GM21526 (cell line): ENCODE results near the gene CHMP4B.

Experiments used
- ATAC-seq: cut with Tn5 transposase; IDR thresholded peaks from one replicate; pipeline ENCODE4 v1.9.1; 2021; ENCODE audit warnings: moderate library complexity; ENCODE audit not compliant: unreplicated experiment, low FRiP score

The CHMP4B gene, protein sequence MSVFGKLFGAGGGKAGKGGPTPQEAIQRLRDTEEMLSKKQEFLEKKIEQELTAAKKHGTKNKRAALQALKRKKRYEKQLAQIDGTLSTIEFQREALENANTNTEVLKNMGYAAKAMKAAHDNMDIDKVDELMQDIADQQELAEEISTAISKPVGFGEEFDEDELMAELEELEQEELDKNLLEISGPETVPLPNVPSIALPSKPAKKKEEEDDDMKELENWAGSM

DNA sequence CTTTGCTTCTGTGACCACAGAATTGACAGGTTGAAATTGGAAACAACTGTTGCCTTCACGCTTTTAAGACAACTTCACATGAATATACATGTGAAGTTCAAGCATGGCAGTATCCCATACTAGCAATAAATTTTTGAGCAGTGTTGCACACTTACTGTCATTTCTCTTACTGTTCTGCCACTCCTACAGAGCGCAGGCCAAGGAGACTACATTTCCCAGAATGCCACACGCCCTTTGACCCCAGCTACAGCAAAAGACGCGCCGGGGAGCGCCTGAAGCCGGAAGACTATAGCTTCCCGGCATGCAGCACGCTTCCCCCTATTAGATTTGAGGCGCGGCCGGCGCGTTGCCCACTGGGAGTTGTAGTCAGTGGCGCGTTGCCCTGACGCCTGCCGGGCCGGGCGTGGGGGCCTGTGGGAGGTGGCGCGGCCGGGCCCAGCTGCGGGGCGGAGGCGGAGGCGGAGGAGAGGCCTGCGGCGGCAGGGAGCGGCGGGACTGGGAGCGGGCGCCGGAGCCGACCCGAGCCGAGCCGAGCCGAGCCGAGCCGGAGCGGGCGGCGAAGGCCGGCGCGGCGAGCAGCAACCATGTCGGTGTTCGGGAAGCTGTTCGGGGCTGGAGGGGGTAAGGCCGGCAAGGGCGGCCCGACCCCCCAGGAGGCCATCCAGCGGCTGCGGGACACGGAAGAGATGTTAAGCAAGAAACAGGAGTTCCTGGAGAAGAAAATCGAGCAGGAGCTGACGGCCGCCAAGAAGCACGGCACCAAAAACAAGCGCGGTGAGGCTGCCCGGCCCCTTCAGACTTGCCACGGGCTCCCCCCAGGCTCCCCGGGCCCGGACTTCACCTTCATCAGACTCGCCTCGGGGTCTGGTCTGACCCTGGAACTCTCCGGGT, at the start of gene CHMP4B:
TSS of gene CHMP4B (plus strand) at position 464 of the 891 bp plus-strand sequence. CDS start at position 585, 121 bp downstream.
- peak; percentile 91 for ATAC-seq

DNA sequence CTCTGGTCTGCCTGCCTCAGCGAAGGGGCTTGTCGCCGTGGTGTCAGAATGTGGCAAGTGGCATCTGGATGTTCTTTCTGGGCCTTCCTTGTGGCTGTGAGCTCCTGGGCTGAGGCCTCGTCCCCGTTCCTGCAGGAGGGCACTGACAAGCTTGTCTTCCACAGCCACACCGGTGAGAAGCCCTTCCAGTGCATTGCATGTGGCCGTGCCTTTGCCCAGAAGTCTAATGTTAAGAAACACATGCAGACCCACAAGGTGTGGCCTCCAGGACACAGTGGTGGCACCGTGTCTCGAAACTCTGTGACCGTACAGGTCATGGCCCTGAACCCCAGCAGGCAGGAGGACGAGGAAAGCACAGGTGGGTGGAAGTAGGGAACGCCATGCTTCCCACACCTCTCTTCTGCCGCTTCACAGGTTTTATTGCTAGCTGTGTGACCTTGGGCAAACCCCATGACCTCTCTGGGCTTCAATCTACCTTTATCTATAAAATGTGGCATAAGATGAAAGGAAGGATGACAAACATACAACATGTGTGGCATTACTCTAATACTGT, 49.4 kb upstream of the CHMP4B start:
- ATAC-seq: no peak

GRCh38 chr20:33765099-33765498, 46.0 kb upstream of the CHMP4B start:
- ATAC-seq: no peak

GRCh38 chr20:33765592-33765991, 45.6 kb upstream of the CHMP4B start:
- ATAC-seq: no peak

GRCh38 chr20:33766686-33767085, 44.5 kb upstream of the CHMP4B start:
- no peak for ATAC-seq

- no peak for ATAC-seq
These were observed 43.4 kb upstream of the CHMP4B start for GRCh38 chr20:33767777-33768138.

DNA sequence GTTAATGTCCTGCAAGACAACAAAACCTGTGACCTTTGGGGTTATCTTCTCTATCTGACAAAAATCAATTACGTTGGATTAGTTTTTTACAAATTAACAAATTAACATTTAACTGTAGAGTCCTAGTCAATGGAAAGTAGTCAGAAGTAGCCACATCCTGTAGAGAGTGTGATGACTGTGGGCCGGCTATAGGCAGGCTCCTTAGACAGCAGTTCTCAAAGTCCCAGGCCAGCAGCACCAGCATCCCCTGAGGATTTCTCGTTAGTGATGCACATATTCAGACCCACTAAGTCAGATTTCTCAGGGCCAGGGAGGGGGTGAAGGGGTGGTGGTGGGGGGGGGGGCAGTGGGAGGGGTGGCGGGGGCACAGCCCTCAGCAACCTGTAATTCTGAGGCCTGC, 42.1 kb upstream of the CHMP4B start:
- no peak for ATAC-seq

DNA sequence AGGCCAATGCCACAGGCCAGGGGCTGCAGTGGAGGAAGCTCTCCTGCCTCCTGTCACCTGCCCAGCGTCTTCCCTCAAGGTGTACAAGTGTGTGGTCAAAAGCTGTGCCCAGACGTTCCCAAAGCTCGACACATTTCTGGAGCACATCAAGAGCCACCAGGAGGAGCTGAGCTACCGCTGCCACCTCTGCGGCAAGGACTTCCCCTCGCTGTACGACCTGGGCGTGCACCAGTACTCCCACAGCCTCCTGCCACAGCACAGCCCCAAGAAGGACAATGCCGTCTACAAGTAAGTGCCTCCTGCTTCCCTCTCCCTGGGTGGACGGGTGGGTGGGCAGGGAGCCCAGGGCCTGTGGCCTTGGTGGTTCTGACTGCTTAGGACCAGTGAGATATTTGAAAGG, 41.1 kb upstream of the CHMP4B start:
- ATAC-seq: no peak

DNA sequence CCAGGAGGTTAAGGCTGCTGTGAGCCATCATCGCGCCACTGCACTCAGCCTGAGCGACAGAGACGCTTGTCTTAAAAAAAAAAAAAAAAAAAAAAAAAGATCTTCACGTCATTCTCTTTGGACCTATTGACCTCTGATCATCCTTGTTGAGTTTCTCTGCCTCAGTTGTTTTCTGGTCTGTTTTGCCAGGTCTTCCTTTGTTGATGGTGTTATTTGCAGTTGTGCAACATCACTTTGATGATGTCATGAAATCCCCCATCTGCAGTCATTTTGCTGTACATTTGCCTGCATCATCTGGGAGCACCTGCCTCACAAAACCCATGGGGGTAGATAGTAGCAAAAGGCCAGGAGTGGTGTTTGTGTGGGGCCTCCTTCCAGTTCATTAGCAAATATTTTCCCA, 39.2 kb upstream of the CHMP4B start:
- ATAC-seq: no peak

DNA sequence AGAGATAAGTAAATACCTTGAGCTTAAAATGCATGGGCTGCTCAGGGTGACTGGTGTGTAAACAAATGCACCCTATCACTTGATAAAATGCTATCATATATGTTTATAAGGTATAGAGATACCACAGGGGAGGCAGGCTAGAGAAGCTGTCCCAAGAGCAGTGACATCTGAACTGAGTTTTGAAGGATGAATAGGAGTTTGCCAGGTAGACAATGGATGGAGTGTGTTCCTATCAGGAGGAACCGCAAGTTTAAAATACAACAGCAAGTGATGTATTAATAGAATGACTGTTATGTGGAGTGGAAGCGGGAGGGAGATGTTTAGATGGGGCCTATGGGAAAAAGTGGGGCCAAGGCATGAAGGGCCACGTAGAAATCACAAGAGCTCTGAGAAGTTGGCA, 38.7 kb upstream of the CHMP4B start:
- no peak for ATAC-seq

DNA sequence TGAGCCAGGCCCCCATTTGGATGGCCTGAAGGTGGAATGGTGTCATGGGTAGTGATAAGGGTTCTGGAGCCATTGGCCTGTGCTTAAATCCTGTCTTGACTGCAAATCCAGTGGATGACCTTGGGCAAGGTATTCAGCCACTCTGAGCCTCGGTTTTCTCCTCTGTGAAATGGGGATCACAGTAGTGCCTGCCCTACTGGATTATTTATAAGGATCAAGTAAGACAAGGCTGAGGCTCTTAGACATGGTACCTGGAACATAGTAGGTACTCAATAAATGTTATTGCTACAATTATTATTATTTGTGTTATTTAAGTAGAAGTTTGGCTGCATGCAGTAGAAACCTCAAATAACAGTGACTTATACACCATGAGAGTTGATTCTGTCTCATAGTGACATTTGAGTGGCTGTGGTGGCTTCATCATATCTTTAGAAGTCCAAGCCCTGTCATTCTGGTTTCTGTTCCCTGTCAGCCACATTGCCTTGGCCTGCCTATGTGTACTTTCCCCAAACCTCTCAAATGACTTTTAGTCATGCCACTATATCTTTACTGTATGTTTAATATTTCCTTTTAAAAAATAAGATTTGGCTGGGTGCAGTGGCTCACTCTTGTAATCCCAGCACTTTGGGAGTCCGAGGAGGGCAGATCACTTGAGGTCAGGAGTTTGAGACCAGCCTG, 37.6 kb upstream of the CHMP4B start:
- ATAC-seq: no peak

DNA sequence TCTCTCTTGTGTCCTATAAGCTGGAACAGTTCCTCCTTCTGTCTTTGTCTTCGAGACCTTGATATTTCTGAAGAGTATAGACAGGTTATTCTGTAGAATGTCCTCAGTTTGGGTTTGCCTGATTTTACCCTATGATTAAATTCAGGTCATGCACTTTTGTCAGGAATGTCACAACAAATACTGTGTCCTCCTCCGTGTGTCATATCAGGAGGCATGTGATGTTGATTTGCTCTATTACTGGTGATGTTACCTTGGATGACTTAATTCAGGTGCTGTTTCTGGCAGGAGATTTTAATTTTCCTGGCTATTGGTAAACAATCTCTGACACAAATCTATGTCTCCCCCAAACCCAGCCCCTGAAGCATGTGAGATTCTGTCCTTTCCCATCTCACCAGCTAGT, 33.3 kb upstream of the CHMP4B start:
- no peak for ATAC-seq

GRCh38 chr20:33781133-33781532, 30.0 kb upstream of the CHMP4B start:
- no peak for ATAC-seq

GRCh38 chr20:33781945-33782344, 29.2 kb upstream of the CHMP4B start:
- no peak for ATAC-seq

GRCh38 chr20:33783256-33783655, 27.9 kb upstream of the CHMP4B start:
- no peak for ATAC-seq

GRCh38 chr20:33783818-33784217, 27.3 kb upstream of the CHMP4B start:
- no peak for ATAC-seq

GRCh38 chr20:33784225-33784624, 26.9 kb upstream of the CHMP4B start:
- ATAC-seq: no peak

DNA sequence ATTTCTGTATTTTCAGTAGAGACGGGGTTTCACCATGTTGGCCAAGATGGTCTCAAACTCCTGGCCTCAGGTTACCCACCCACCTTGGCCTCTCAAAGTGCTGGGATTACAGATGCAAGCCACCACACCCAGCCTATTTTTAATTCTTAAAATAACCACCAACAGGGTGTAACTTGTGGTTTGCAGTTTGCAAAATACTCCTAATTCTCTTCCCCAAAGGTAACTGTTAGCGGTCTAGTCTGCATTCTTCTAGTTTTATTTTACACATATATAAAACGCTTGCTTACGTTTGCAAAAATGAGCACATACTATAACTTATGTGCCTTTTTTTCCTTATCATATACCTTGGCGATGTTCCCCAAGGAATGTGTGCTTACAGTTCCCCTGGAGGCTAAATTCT, 25.6 kb upstream of the CHMP4B start:
- no peak for ATAC-seq

DNA sequence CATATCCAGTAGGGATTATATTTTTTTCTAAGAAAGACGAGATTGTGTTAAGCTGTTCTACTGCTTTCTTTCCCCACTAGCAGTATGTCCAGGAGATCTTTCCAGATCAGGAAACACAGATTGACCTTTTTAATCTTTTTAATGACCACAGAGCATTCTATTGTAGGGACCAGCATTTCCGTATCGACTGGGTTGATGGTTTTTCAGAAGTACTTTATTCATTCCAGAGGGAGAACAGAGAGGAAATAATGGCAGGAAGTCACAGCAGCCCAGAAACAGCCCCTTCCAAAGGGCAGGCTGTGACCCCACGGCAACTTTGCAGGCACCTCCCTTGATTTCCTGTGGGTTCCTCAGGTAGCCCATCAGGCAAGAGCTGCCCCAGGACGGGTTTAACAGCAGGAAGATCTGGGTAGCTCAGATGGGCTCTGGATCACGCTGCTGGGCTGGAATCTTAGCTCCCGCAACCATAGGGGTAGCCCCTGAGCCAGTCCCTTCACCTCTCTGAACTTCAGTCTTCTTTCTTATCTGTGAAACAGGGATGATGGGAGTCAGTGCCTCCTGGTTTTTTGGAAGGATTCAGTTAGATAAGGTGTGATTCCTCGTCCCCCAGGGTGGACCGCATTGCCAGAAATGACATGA, 23.8 kb upstream of the CHMP4B start:
- ATAC-seq: no peak

DNA sequence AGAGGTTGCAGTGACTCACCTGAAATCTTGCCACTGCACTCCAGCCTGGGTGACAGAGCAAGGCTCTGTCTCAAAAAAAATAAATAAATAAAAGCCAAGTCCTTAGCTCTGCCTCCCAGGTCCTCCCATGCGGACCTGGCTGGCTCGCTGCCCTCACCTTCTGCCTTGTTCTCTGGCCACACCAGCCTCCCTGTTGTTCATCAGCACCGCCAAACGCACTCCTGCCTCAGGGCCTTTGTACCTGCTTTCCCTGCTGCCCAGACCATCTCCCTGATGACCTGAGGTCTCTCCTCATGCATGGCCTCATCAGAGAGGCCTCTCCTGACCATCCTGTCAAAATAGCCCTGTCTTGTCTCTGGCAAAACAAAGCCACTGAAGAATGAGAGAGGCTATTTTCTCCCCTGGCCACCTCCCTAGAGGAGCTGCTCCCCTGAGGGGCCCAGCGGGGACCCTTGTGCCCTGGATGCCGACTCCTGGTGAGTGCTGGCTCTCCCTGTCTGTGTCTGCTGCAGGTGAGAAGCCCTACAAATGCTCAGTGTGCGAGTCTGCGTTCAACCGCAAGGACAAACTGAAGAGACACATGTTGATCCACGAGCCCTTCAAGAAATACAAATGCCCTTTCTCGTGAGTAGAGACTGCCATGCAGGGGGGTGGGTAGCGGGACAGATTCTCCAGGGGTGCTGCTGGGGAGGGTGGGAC, 22.6 kb upstream of the CHMP4B start:
- no peak for ATAC-seq
